H9 (cell line): ENCODE results near the gene EVI5L. TPM values are rescaled to one million over a fixed set of nuclear protein-coding genes. Genes with fewer than 3 reads are reported as not detected.
A peak's percentile ranks its signal among the peaks of the same experiment; 100 is the strongest.

Source experiments
- DNase-seq: peaks from one replicate; pipeline ENCODE4 v3.0.0-alpha.2; 2017
- H2AFZ ChIP-seq: one replicate; pipeline ENCODE4 v1.6.1; 2013; ENCODE audit warnings: mild to moderate bottlenecking, low read length, control low read depth, moderate library complexity
- H2AK5ac ChIP-seq: 2 replicates; pipeline ENCODE4 v1.6.1; 2013; ENCODE audit warnings: low read length, control low read depth, mixed read lengths; ENCODE audit not compliant: insufficient read length
- H2BK120ac ChIP-seq: one replicate; pipeline ENCODE4 v1.6.1; 2013; ENCODE audit warnings: low read depth, mild to moderate bottlenecking, low read length, control low read depth, inconsistent platforms; ENCODE audit not compliant: poor library complexity, severe bottlenecking
- H2BK12ac ChIP-seq: 2 replicates; pipeline ENCODE4 v1.6.1; 2013; ENCODE audit warnings: low read length, control low read depth, mixed read lengths, low read depth; ENCODE audit not compliant: insufficient read length
- H2BK15ac ChIP-seq: 2 replicates; pipeline ENCODE4 v1.6.1; 2013; ENCODE audit warnings: low read depth, low read length, control low read depth
- H2BK20ac ChIP-seq: one replicate; pipeline ENCODE4 v1.6.1; 2013; ENCODE audit warnings: low read depth, mild to moderate bottlenecking, low read length, control low read depth, inconsistent platforms; ENCODE audit not compliant: poor library complexity, severe bottlenecking
- H2BK5ac ChIP-seq: 2 replicates; pipeline ENCODE4 v1.6.1; 2013; ENCODE audit warnings: low read length, control low read depth, mixed read lengths; ENCODE audit not compliant: insufficient read length
- H3K14ac ChIP-seq: 2 replicates; pipeline ENCODE4 v1.6.1; 2013; ENCODE audit warnings: low read length, control low read depth; ENCODE audit not compliant: insufficient read depth
- H3K18ac ChIP-seq: 2 replicates; pipeline ENCODE4 v1.6.1; 2013; ENCODE audit warnings: low read depth, mild to moderate bottlenecking, mixed read lengths, low read length, control low read depth; ENCODE audit not compliant: insufficient read length
- H3K23ac ChIP-seq: 2 replicates; pipeline ENCODE4 v1.6.1; 2013; ENCODE audit warnings: low read length, control low read depth, mixed read lengths, low read depth; ENCODE audit not compliant: insufficient read length
- H3K23me2 ChIP-seq: 2 replicates; pipeline ENCODE4 v1.6.1; 2013; ENCODE audit warnings: low read depth, mild to moderate bottlenecking, mixed read lengths, low read length, control low read depth; ENCODE audit not compliant: insufficient read length, poor library complexity, severe bottlenecking
- H3K27ac ChIP-seq: 2 replicates; pipeline ENCODE4 v1.5.1; 2013; ENCODE audit warnings: low read length, control low read depth, mixed read lengths, low read depth; ENCODE audit not compliant: insufficient read length
- H3K27me3 ChIP-seq: 2 replicates; pipeline ENCODE4 v1.6.1; 2013; ENCODE audit warnings: low read length, control low read depth, inconsistent platforms; ENCODE audit not compliant: insufficient read depth
- H3K4ac ChIP-seq: 2 replicates; pipeline ENCODE4 v1.6.1; 2013; ENCODE audit warnings: low read depth, mild to moderate bottlenecking, control low read depth, inconsistent platforms, low read length, moderate library complexity
- H3K4me1 ChIP-seq: 2 replicates; pipeline ENCODE4 v1.6.1; 2013; ENCODE audit warnings: low read length, control low read depth, inconsistent platforms; ENCODE audit not compliant: insufficient read depth
- H3K4me2 ChIP-seq: 2 replicates; pipeline ENCODE4 v1.6.1; 2013; ENCODE audit warnings: low read length, control low read depth, mixed read lengths; ENCODE audit not compliant: insufficient read length, insufficient read depth
- H3K56ac ChIP-seq: 2 replicates; pipeline ENCODE4 v1.6.1; 2013; ENCODE audit warnings: low read depth, mild to moderate bottlenecking, mixed read lengths, low read length, control low read depth; ENCODE audit not compliant: insufficient read length
- H3K79me1 ChIP-seq: 2 replicates; pipeline ENCODE4 v1.6.1; 2013; ENCODE audit warnings: low read depth, mild to moderate bottlenecking, moderate library complexity, low read length, control low read depth, inconsistent platforms; ENCODE audit not compliant: insufficient read depth, poor library complexity, severe bottlenecking
- H3K79me2 ChIP-seq: 2 replicates; pipeline ENCODE4 v1.6.1; 2013; ENCODE audit warnings: low read length, control low read depth, inconsistent platforms; ENCODE audit not compliant: insufficient read depth
- H3K9ac ChIP-seq: 2 replicates; pipeline ENCODE4 v1.6.1; 2013; ENCODE audit warnings: low read length, control low read depth, mixed read lengths; ENCODE audit not compliant: insufficient read length; ENCODE audit errors: extremely low read depth
- H3K9me3 ChIP-seq: one replicate; pipeline ENCODE4 v1.6.1; 2013; ENCODE audit warnings: low read depth, low read length, inconsistent platforms; ENCODE audit not compliant: control insufficient read depth
- H3T11ph ChIP-seq: one replicate; pipeline ENCODE4 v1.6.1; 2013; ENCODE audit warnings: mild to moderate bottlenecking, low read length, control low read depth, inconsistent platforms
- H4K20me1 ChIP-seq: one replicate; pipeline ENCODE4 v1.6.1; 2013; ENCODE audit not compliant: control insufficient read depth, insufficient read length, insufficient read depth
- H4K5ac ChIP-seq: 2 replicates; pipeline ENCODE4 v1.6.1; 2013; ENCODE audit warnings: low read depth, mild to moderate bottlenecking, mixed read lengths, low read length, control low read depth; ENCODE audit not compliant: insufficient read length
- H4K8ac ChIP-seq: replicated peaks from 2 replicates; pipeline ENCODE4 v1.6.1; 2013; ENCODE audit warnings: low read length, control low read depth, mixed read lengths, low read depth; ENCODE audit not compliant: insufficient read length
- H4K91ac ChIP-seq: 2 replicates; pipeline ENCODE4 v1.6.1; 2013; ENCODE audit warnings: low read depth, mild to moderate bottlenecking, moderate library complexity, mixed read lengths, low read length, control low read depth; ENCODE audit not compliant: insufficient read length
- H3K27ac Mint-ChIP-seq, 3 experiments: 2 replicates in 2 of 3; 3 replicates in 1 of 3; pipeline ENCODE4 v1.8.0; 2020 to 2021; ENCODE audit warnings: mixed read lengths in 3 of 3, mild to moderate bottlenecking in 1 of 3, moderate library complexity in 1 of 3
- H3K27me3 Mint-ChIP-seq: 2 replicates; pipeline ENCODE4 v1.8.0; 2021; ENCODE audit warnings: low read depth, mild to moderate bottlenecking, moderate library complexity, mixed read lengths
- H3K36me3 Mint-ChIP-seq, 3 experiments: 2 replicates in 2 of 3; 3 replicates in 1 of 3; pipeline ENCODE4 v1.8.0; 2020 to 2021; ENCODE audit warnings: low read depth in 3 of 3, mixed read lengths in 3 of 3; ENCODE audit not compliant: insufficient read depth in 1 of 3
- H3K4me1 Mint-ChIP-seq, 2 experiments: 2 replicates each; pipeline ENCODE4 v1.8.0; 2020; ENCODE audit warnings: mixed read lengths in 2 of 2
- H3K4me3 Mint-ChIP-seq, 2 experiments: 2 replicates in 1 of 2; 3 replicates in 1 of 2; pipeline ENCODE4 v1.8.0; 2020 to 2021; ENCODE audit warnings: mild to moderate bottlenecking in 2 of 2, mixed read lengths in 2 of 2, moderate library complexity in 1 of 2
- H3K9me3 Mint-ChIP-seq, 2 experiments: 2 replicates in 1 of 2; 3 replicates in 1 of 2; pipeline ENCODE4 v1.8.0; 2020; ENCODE audit warnings: mild to moderate bottlenecking in 2 of 2, mixed read lengths in 2 of 2, moderate library complexity in 1 of 2
- WGBS: extraction: QIAGEN DNeasy Blood & Tissue Kit; methylation state at CpG from one replicate; pipeline ENCODE4 v1.1.7; 2013; ENCODE audit warnings: missing lambda C conversion rate, low lambda C conversion rate, mixed read lengths; ENCODE audit not compliant: insufficient read length; ENCODE audit errors: extremely low coverage; 5-methylcytosine and 5-hydroxymethylcytosine counted together
- total RNA-seq: library from RNA; stranded (reverse); gene quantifications from 2 replicates; pipeline ENCODE4 v1.2.1, GENCODE V29; 2021
- TF ChIP-seq, protein P1 (sequence below): fragments of 200-600 bp; sonication (generic); conservative IDR thresholded peaks from 3 replicates; pipeline ENCODE4 v1.8.0; 2021; ENCODE audit warnings: antibody characterized with exemption, mild to moderate bottlenecking

EVI5L gene
- total RNA-seq, 1 experiment from 2014 or later: 7.1 TPM

GRCh38 chr19:7861619-7862412 lies 31.8 kb downstream of the EVI5L start:
- Mint-ChIP-seq H3K27me3 (peaks cover 58% of the 10 kb centered on the region), H3K36me3 (no peaks in the 10 kb centered on the region; a peak in 1 of 7 replicates), H3K4me1 (peaks cover 13 to 43% of the 10 kb centered on the region in 2 experiments), H3K9me3 (no peaks in the 10 kb centered on the region), H3K4me3 (peak overlapping the region; percentile 62 to 85), H3K27ac (0 out of 7 replicates have a peak overlapping the region, but pooled peaks of 1 of the 3 experiments have one; percentile 37)
- H3K79me1 ChIP-seq: no peaks in the 10 kb centered on the region
- H4K8ac ChIP-seq: no peak overlapping the region
- H4K5ac ChIP-seq: no peak overlapping the region
- peaks cover 5% of the 10 kb centered on the region for H4K20me1 ChIP-seq
- H3K4me1 ChIP-seq: no peaks in the 10 kb centered on the region; the same call in 1 of the 2 replicates
- H2BK12ac ChIP-seq: no peak overlapping the region
- peaks cover 15% of the 10 kb centered on the region for H3K23me2 ChIP-seq
- no peak overlapping the region for H3K23ac ChIP-seq
- H3T11ph ChIP-seq: no peak overlapping the region
- H3K27me3 ChIP-seq: peaks cover 4% of the 10 kb centered on the region; the same call in 1 of the 2 replicates
- H3K14ac ChIP-seq: peak overlapping the region; percentile 33; the same call in 1 of the 2 replicates
- no peaks in the 10 kb centered on the region for H3K79me2 ChIP-seq
- no peak overlapping the region for H3K9ac ChIP-seq
- peak overlapping the region; percentile 12 for H3K18ac ChIP-seq
- peak; percentile 85 for DNase-seq
- no peaks in the 10 kb centered on the region for H3K9me3 ChIP-seq
- H3K4me2 ChIP-seq: peak overlapping the region; percentile 63
- no peak overlapping the region for H2BK20ac ChIP-seq
- no CpG with 5 or more reads among the region's 63 CpGs for whole genome bisulfite sequencing
- no peak overlapping the region; the same call in 1 of the 2 replicates for H3K4ac ChIP-seq
- H2AK5ac ChIP-seq: no peak overlapping the region
- no peak overlapping the region for H2BK5ac ChIP-seq
- no peak overlapping the region for H3K27ac ChIP-seq
- H3K56ac ChIP-seq: no peak overlapping the region
- H2BK15ac ChIP-seq: no peak overlapping the region
- H2BK120ac ChIP-seq: no peak overlapping the region
- TF ChIP-seq, protein P1, sequence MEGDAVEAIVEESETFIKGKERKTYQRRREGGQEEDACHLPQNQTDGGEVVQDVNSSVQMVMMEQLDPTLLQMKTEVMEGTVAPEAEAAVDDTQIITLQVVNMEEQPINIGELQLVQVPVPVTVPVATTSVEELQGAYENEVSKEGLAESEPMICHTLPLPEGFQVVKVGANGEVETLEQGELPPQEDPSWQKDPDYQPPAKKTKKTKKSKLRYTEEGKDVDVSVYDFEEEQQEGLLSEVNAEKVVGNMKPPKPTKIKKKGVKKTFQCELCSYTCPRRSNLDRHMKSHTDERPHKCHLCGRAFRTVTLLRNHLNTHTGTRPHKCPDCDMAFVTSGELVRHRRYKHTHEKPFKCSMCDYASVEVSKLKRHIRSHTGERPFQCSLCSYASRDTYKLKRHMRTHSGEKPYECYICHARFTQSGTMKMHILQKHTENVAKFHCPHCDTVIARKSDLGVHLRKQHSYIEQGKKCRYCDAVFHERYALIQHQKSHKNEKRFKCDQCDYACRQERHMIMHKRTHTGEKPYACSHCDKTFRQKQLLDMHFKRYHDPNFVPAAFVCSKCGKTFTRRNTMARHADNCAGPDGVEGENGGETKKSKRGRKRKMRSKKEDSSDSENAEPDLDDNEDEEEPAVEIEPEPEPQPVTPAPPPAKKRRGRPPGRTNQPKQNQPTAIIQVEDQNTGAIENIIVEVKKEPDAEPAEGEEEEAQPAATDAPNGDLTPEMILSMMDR: peak; percentile 80
- no peak overlapping the region for H4K91ac ChIP-seq
- no peak overlapping the region for H2AFZ ChIP-seq
